CD4-positive, CD25-positive, alpha-beta regulatory T cell (primary cell): Measurements from ENCODE around the gene TGFB1. TPM values are rescaled to one million over a fixed set of nuclear protein-coding genes. Genes with fewer than 3 reads are reported as not detected.
"Not testable (repeated sequence)": the region's sequence is repeated elsewhere in the genome, so short reads cannot be mapped to it uniquely, and the experiment has no call there.

ENCODE experiments used
- ATAC-seq, 2 donors: fragments of 150-1000 bp; cut with Tn5 transposase; one replicate each; pipeline ENCODE4 v1.10.0; 2021; ENCODE audit warnings: low read depth in 2 of 2, moderate number of reproducible peaks in 2 of 2, moderate library complexity in 1 of 2
- DNase-seq, 3 donors: peaks; one replicate each; pipeline versions ENCODE4 v3.0.0 to v3.0.0-alpha.2; 2012 to 2022; ENCODE audit warnings: mixed read lengths in 1 of 3
- H3K27ac ChIP-seq: one replicate; pipeline ENCODE4 v1.7.0; 2013; ENCODE audit warnings: mild to moderate bottlenecking, low read length; ENCODE audit not compliant: insufficient read depth, poor library complexity, severe bottlenecking
- H3K27me3 ChIP-seq: one replicate; pipeline ENCODE4 v1.7.0; 2013; ENCODE audit warnings: low read length; ENCODE audit not compliant: control insufficient read depth, insufficient read depth
- H3K36me3 ChIP-seq: one replicate; pipeline ENCODE4 v1.7.0; 2013; ENCODE audit warnings: mild to moderate bottlenecking, low read length, moderate library complexity; ENCODE audit not compliant: control insufficient read depth, insufficient read depth
- H3K4me1 ChIP-seq: 2 replicates; pipeline ENCODE4 v1.7.0; 2013; ENCODE audit warnings: mild to moderate bottlenecking, low read length; ENCODE audit not compliant: insufficient read depth, control insufficient read depth, poor library complexity, severe bottlenecking
- H3K4me3 ChIP-seq: one replicate; pipeline ENCODE4 v1.7.0; 2013; ENCODE audit warnings: low read depth, mild to moderate bottlenecking, low read length, moderate library complexity
- H3K9me3 ChIP-seq, 2 experiments: 1 replicate in 1 of 2; 2 replicates in 1 of 2; pipeline ENCODE4 v1.7.0; 2013; ENCODE audit warnings: low read length in 2 of 2, mild to moderate bottlenecking in 1 of 2, moderate library complexity in 1 of 2; ENCODE audit not compliant: control insufficient read depth in 2 of 2
- H3K27ac Mint-ChIP-seq, 3 donors: one replicate each; pipeline ENCODE4 v1.8.0; 2020 to 2022; ENCODE audit warnings: mild to moderate bottlenecking in 3 of 3, mixed read lengths in 3 of 3, moderate library complexity in 2 of 3
- H3K27me3 Mint-ChIP-seq: one replicate; pipeline ENCODE4 v1.8.0; 2022; ENCODE audit warnings: mild to moderate bottlenecking, mixed read lengths
- H3K36me3 Mint-ChIP-seq: one replicate; pipeline ENCODE4 v1.8.0; 2020; ENCODE audit warnings: mixed read lengths
- H3K4me1 Mint-ChIP-seq, 4 donors: one replicate each; pipeline ENCODE4 v1.8.0; 2020 to 2022; ENCODE audit warnings: mixed read lengths in 4 of 4, mild to moderate bottlenecking in 1 of 4
- H3K4me3 Mint-ChIP-seq, 4 donors: one replicate each; pipeline ENCODE4 v1.8.0; 2020 to 2022; ENCODE audit warnings: mild to moderate bottlenecking in 4 of 4, mixed read lengths in 4 of 4, moderate library complexity in 3 of 4
- H3K9me3 Mint-ChIP-seq, 7 donors: one replicate each; pipeline ENCODE4 v1.8.0; 2020 to 2022; ENCODE audit warnings: mixed read lengths in 7 of 7, mild to moderate bottlenecking in 3 of 7, moderate library complexity in 2 of 7
- polyA plus RNA-seq, 4 donors: library from polyadenylated mRNA; unstranded; fragments of 300-500 nt; fragmentation: Illumina TruSeq; gene quantifications; one replicate each; pipeline ENCODE4 v1.2.3, GENCODE V29; 2021
- total RNA-seq: library from RNA; stranded (reverse); gene quantifications from one replicate; pipeline ENCODE4 v1.2.3, GENCODE V29; 2022

Gene TGFB1
- total and polyA plus RNA-seq, 5 donors from 2014 or later, result 31.6 to 414 (median 48.2) TPM

DNA sequence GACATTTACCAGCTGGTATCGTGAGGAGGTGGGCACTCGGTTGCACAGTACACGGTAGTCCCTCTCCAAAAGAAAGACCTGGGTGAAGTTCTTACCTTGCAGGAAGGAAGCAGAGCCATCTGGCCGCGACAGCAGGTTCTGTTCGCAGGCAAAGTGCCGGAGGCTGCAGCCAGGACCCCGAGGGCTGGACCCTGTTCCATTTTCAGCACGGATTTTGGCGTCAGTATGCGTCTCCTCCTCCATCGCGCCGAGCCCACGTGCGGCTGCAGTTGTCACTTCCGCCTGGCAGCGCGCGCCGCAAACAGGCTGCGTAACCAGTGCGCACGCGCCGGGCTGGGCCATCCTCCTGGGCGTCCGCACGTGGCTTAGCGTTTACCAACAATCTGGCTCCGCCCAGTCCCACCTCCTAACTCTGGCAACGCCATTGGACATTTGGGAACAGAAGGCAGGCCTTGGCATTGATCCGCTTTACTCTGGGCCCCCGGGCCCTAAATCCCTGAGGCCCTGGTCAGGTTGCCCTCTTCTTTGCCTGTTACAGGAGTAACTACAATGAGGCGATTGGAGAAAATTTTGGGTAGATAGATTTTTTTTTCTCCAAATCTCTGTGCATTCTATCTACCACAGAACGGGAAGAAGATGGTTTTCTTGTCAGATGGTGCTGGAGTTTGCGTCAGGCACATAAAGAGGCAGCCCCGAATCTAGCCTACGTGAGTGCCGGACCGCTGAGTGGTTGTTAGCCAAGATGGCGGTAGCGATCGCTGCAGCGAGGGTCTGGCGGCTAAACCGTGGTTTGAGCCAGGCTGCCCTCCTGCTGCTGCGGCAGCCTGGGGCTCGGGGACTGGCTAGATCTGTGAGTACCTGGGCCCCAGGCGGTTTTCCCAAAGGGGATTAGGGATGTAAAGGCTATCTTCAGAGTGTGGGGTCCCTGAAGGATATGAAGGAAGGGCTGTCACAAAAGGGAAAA lies 43.6 kb upstream of the TGFB1 start, which contains the start of the genes BCKDHA and EXOSC5:
TSS of gene BCKDHA (plus strand) at position 733 of the 964 bp plus-strand sequence. CDS start at position 743, 10 bp downstream.
TSS of gene EXOSC5 (minus strand) at position 274 of the 964 bp plus-strand sequence. CDS start at position 243, 31 bp downstream.
- Mint-ChIP-seq H3K9me3 (no peaks in the 10 kb centered on the region), H3K36me3 (peaks cover 14% of the 10 kb centered on the region), H3K4me1 (peaks cover 25 to 56% (median 37%) of the 10 kb centered on the region in 4 donors), H3K27ac (peak within 1 kb of the TSS; percentile 99 to 100 (median 100)), H3K4me3 (peak within 1 kb of the TSS; percentile 95 to 99 (median 97)), H3K27me3 (no peaks in the 10 kb centered on the region)
- Histone ChIP-seq H3K27ac (peak within 1 kb of the TSS; percentile 98), H3K4me3 (peak within 1 kb of the TSS; percentile 100), H3K4me1 (peaks cover 31% of the 10 kb centered on the region), H3K36me3 (no peaks in the 10 kb centered on the region), H3K27me3 (no peaks in the 10 kb centered on the region), H3K9me3 (no peaks in the 10 kb centered on the region)
- peak; percentile 99 for ATAC-seq
- DNase-seq, result peak; percentile 99 to 100 (median 100)

DNA sequence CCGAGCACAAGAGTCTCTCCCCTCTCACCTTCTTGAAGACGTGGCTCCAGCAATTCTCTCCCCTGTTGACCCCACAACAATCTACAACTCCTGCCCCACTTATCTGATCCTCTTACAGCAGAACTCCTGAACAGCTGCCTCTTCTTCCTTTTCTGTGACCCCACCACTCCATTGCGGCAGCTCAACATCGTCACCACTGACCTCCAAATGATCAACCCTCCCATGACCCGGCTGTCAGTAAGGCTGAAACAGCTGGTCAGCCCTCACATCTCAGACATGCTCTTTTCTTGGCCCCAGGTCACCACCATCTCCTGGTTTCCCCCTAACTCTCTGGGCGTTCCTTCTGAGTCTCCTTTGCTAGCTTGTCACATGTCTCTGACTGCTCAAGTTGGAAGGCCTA lies 41.6 kb upstream of the TGFB1 start:
- Mint-ChIP-seq H3K27me3 (no peaks in the 10 kb centered on the region), H3K27ac (peak overlapping the region; percentile 37 to 99 (median 80)), H3K4me1 (peaks cover 22 to 47% (median 31%) of the 10 kb centered on the region in 4 donors), H3K36me3 (peaks cover 20% of the 10 kb centered on the region), H3K9me3 (no peaks in the 10 kb centered on the region), H3K4me3 (peak overlapping the region in 3 of 4 donors; percentile 43 to 98 (median 96))
- Histone ChIP-seq H3K4me1 (peaks cover 31% of the 10 kb centered on the region), H3K36me3 (peaks cover 16% of the 10 kb centered on the region), H3K4me3 (no peak overlapping the region), H3K27me3 (no peaks in the 10 kb centered on the region), H3K27ac (no peak overlapping the region), H3K9me3 (no peaks in the 10 kb centered on the region)
- DNase-seq (no peak), ATAC-seq (no peak)

DNA sequence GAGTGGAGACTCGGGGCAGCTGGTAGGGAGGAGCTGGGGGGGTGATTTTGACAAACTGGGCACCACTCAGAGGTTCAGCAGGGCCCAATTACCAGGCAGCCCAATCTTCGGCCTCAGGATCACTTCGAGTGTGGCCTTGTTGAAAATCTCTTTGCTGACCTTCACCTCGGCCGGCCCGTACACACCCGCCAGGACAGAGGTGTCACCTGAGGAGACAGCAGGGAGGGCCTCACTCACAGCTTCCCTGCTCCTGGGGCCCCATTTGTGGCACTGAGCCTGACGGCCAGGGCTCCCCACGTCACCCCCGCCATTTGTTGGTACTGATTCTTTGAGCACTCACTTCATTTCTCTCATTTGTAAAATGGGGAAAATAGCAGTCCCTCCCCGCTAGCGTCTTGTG lies 39.1 kb upstream of the TGFB1 start:
- ATAC-seq, result no peak
- Histone ChIP-seq H3K36me3 (peaks cover 32% of the 10 kb centered on the region), H3K27me3 (no peaks in the 10 kb centered on the region), H3K9me3 (no peaks in the 10 kb centered on the region), H3K4me1 (peaks cover 17% of the 10 kb centered on the region), H3K27ac (no peak overlapping the region), H3K4me3 (no peak overlapping the region)
- no peaks in the 10 kb centered on the region for H3K27me3 Mint-ChIP-seq
- peaks cover 20% of the 10 kb centered on the region for H3K36me3 Mint-ChIP-seq
- H3K4me1 Mint-ChIP-seq, result peaks cover 11 to 26% (median 17%) of the 10 kb centered on the region in 4 donors
- no peak overlapping the region for H3K4me3 Mint-ChIP-seq
- H3K9me3 Mint-ChIP-seq, result no peaks in the 10 kb centered on the region
- no peak for DNase-seq
- no peak overlapping the region for H3K27ac Mint-ChIP-seq

DNA sequence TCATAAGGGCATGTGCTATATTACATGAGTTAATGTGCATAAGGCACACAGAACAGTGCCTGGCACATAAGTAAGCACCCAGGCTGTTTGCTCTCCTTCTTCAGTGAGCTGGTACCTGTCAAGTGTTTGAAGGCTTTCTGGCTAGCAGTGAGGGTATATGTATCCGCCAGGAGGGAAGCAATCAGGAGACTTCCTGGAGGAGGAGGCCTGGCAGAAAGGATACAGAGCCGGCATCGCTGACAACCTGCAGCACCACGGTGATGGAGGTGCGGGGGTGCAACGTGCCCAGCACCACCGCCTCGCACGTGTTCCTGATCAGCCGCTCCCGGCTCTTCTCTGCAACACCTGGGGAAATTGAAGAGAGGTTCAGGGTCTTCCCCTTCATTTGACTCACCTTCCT lies 37.9 kb upstream of the TGFB1 start:
- no peak for ATAC-seq
- no peak overlapping the region for H3K27ac ChIP-seq
- H3K27me3 ChIP-seq, result no peaks in the 10 kb centered on the region
- peaks cover 32% of the 10 kb centered on the region for H3K36me3 ChIP-seq
- H3K4me1 Mint-ChIP-seq, result peaks cover 7 to 16% (median 11%) of the 10 kb centered on the region in 4 donors
- no peaks in the 10 kb centered on the region for H3K27me3 Mint-ChIP-seq
- peaks cover 13% of the 10 kb centered on the region for H3K4me1 ChIP-seq
- peaks cover 20% of the 10 kb centered on the region for H3K36me3 Mint-ChIP-seq
- peak overlapping the region in 1 of 4 donors; percentile 25 for H3K4me3 Mint-ChIP-seq
- H3K4me3 ChIP-seq, result no peak overlapping the region
- H3K27ac Mint-ChIP-seq, result no peak overlapping the region
- no peaks in the 10 kb centered on the region for H3K9me3 Mint-ChIP-seq
- H3K9me3 ChIP-seq, result no peaks in the 10 kb centered on the region
- no peak for DNase-seq

DNA sequence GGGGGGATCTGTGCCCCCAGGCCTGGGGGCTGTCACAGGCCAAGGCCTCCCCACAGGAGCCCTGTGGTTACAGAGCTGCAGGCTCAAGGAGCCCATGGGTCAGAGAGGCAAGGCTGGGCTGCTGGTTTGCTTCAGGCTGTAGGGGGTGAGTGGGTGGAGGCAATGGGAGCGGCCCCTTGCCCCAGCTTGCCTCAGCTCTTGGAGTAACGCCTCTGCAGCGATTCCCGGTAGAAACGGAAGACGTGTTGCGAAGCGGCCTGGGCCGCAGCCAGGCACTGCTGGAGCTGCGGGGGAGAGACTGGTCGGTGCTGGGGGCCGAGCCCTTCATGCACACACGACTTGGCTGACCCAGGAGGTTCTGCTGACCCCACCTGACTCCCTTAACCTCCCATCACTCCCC lies 32.7 kb upstream of the TGFB1 start:
- ATAC-seq (no peak), DNase-seq (no peak)
- no peaks in the 10 kb centered on the region for H3K27me3 Mint-ChIP-seq
- no peaks in the 10 kb centered on the region for H3K9me3 Mint-ChIP-seq
- H3K27ac Mint-ChIP-seq, result peak overlapping the region in 1 of 3 donors; percentile 76
- peaks cover 25% of the 10 kb centered on the region for H3K36me3 Mint-ChIP-seq
- H3K4me3 Mint-ChIP-seq, result no peak overlapping the region
- H3K4me1 ChIP-seq, result no peaks in the 10 kb centered on the region
- H3K27me3 ChIP-seq, result no peaks in the 10 kb centered on the region
- no peak overlapping the region for H3K4me3 ChIP-seq
- H3K27ac ChIP-seq, result no peak overlapping the region
- H3K36me3 ChIP-seq, result peaks cover 26% of the 10 kb centered on the region
- no peaks in the 10 kb centered on the region for H3K9me3 ChIP-seq
- H3K4me1 Mint-ChIP-seq, result peaks cover 0 to 3% (median 1%) of the 10 kb centered on the region in 4 donors

GRCh38 chr19:41384351-41384750 lies 30.6 kb upstream of the TGFB1 start:
- H3K27ac ChIP-seq, result no peak overlapping the region

DNA sequence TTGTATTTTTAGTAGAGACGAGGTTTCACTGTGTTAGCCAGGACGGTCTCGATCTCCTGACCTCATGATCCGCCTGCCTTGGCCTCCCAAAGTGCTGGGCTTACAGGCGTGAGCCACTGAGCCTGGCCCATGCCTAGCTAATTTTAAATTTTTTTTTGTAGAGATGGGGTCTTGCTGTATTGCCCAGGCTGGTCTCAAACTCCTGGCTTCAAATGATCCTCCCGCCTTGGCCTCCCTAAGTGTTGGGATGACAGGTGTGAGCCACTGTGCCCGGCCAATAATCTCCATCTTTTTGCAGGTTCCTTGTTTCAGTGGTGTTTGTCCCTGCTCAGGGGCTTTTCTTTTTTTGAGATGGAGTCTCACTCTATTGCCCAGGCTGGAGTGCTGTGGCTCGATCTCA lies 27.8 kb upstream of the TGFB1 start:
- not testable (repeated sequence) for H3K27me3 ChIP-seq, H3K4me1 ChIP-seq, DNase-seq, H3K9me3 ChIP-seq, H3K4me3 ChIP-seq, H3K36me3 ChIP-seq, H3K9me3 Mint-ChIP-seq, H3K4me3 Mint-ChIP-seq, ATAC-seq, H3K27ac Mint-ChIP-seq, H3K27me3 Mint-ChIP-seq, H3K27ac ChIP-seq
- peaks cover 0 to 16% (median 3%) of the 10 kb centered on the region in 4 donors for H3K4me1 Mint-ChIP-seq
- H3K36me3 Mint-ChIP-seq, result peaks cover 21% of the 10 kb centered on the region

More at GRCh38 chr19:41384351-41384750, 30.6 kb upstream of the TGFB1 start:
- H3K27me3 Mint-ChIP-seq, result no peaks in the 10 kb centered on the region
- peaks cover 16% of the 10 kb centered on the region for H3K36me3 Mint-ChIP-seq
- ATAC-seq (no peak), DNase-seq (no peak)
- H3K4me3 Mint-ChIP-seq, result no peak overlapping the region
- H3K4me1 ChIP-seq, result no peaks in the 10 kb centered on the region
- no peaks in the 10 kb centered on the region for H3K27me3 ChIP-seq
- H3K4me3 ChIP-seq, result no peak overlapping the region
- peaks cover 0 to 3% (median 1%) of the 10 kb centered on the region in 4 donors for H3K4me1 Mint-ChIP-seq
- no peaks in the 10 kb centered on the region for H3K9me3 ChIP-seq
- H3K27ac Mint-ChIP-seq, result no peak overlapping the region
- H3K9me3 Mint-ChIP-seq, result no peaks in the 10 kb centered on the region
- H3K36me3 ChIP-seq, result peaks cover 10% of the 10 kb centered on the region
